ENCODE measurements around the gene NDUFB10.
"Not testable (repeated sequence)": the region's sequence is repeated elsewhere in the genome, so short reads cannot be mapped to it uniquely, and the experiment has no call there.

Gene NDUFB10

DNA sequence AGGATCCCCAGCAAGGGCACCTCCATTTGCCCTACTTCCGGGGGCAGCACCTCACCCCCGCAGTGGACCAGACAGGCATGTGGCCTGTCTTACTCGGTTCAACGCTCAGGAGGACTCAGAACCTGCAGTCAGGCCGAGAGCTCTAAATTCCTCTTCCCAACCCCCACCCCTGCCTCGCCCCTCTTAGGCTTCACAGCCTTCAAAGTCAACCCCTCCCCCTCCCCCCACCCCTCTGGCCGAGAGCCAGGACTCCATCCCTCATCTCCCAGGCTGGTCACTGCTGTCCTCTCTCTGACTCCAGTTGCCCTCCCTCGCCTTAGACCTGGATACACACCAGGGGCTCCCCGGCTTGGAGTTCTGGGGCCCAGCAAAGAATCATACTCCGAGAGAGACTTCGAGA lies 33.1 kb upstream of the NDUFB10 start:
- no peak for DNase-seq

DNA sequence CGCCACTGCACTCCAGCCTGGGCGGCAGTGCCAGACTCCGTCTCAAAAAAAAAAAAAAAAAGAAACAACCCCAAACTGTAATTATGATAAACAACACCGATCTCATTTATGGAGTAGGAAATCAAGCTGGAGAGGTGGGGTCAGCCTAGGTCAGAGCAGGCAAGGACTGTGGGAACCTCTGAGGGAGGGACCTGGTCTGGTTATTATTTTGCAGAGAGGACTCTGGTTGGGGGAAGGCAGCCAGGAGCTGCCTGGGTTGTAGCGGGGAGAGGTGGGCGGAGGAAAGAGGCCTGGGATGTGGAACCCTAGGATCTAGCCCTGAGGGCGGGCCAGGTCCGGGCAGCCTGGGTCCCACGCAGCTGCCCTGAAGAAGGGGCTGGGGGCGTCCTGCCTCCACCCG lies 30.2 kb upstream of the NDUFB10 start:
- DNase-seq = peak; percentile 35

DNA sequence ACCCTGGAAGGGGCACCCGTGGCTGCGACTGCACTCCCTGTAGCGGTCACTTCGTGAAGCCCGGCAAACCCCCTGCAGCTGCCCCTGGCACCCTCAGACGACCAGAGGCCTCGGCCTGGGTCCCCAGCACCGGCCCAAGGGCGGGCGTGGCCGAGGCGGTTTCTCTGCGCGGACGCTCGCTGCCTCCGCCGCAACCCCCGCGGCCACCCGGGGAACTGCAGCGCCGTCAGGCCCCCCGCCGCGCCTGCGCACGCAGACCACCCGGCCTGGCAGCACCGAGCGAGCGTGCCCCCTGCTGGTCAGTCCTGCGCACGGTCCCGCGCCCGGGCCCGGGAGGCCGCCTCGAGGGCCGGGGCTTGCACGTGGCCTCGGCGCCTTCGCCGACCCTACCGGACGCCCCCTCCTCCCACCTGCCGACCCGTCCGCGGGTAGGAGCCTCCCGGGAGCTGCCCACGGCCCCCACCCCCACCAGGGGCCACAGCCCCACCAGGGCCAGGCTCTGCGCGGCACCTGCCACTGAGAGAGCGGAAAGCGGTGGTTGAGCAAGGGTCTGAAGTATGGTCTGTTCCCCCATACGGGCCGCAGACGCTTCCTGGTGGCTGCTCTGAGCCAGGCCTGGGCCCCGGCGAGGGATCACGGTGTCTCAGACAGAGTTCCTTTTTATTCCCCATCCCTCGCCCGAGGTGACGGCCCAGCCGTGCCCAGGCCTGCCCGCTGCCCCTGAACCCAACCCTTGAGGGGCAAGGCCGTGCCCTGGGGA lies 29.6 kb upstream of the NDUFB10 start:
- peak; percentile 93 for DNase-seq

DNA sequence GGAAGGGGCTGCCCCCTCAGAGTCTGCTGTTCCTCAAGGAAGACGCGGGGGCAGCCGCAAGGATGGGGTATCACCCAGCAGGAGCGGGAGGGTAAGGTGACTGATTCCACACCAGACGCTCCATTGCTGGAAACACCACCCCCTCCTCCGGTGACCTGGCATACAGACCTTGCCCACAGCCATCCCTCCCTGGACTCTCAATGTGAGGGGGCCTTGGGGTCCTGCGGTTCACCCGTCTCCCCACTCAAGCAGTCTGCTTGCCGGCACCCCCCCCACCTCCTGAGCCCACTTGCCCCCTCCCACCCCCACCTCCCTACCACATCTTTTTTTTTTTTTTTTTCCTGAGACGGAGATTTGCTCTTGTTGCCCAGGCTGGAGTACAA lies 29.0 kb upstream of the NDUFB10 start:
- DNase-seq = no peak

DNA sequence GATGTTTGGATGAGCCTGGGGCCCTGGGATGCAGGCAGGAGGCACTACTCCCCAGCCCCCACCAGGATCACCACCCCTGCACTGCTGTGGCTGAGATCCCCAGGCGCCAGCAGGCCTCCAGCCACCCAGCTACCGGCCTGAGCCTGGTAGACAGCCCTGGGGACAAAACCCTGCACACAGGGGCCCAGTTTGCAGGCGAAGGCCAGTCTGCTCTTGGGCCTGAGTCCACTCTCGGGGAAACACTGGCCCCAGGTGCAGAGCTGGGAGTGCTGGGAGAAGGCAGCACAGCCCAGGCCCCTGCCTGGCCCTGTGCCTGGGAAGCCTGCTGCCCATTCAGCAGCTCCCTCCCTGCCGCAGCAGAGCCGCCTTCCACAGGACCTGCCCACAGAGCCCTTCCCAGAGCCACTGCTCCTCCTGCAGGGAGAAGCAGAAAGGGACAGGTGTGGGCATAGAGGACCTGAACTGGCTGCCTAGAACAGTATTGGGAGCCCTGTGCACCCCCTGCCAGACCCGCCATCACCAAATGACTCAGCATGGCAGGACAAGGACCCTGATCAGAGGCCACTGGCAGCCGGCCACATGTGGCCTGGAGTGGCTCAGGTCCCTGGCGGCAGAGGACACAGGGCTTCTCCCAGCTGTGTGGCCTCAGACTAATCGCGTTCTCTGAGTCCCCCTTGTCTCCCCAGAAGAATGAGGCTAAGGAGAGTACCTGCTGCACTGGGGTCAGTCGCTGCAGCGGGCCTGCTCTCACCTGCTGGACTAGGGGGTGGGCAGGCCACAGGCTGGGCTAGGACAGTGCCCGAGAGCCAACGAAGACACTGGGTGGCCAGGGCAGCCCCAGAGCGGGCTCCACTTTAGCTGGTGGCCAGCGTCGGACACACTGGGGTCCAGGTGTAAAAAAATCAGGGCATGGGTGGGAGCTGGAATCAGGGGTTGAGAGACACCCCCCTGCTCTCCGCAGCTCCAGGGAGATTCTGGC lies 27.0 kb upstream of the NDUFB10 start:
- DNase-seq = no peak

DNA sequence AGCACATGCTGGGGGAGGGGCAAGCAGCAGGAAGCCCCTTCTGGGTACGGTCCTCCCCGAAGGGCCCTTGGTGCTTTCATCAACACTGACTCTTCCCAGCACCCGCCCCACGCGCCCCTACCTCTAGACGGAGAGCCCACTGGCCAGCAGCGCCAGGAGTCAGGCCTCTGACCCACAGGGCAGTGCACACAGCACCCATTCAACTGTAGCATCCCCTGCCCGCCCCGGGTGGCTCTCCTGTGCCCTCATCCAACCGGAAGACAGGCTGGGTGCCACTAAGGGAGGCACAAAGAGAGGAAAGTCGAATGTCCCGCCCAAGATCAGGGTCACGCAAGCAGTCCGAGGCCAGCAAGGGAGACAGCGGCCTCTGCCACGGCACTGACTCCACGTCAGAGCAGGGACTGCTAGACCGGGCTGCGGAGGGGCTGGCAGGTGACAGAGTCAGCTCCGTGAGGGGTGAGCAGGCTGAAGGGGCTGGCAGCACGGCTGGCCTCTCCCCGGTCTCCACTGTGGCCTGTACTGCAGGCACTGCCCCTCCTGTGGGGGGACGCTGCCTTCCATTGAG lies 26.2 kb upstream of the NDUFB10 start:
- DNase-seq = no peak

DNA sequence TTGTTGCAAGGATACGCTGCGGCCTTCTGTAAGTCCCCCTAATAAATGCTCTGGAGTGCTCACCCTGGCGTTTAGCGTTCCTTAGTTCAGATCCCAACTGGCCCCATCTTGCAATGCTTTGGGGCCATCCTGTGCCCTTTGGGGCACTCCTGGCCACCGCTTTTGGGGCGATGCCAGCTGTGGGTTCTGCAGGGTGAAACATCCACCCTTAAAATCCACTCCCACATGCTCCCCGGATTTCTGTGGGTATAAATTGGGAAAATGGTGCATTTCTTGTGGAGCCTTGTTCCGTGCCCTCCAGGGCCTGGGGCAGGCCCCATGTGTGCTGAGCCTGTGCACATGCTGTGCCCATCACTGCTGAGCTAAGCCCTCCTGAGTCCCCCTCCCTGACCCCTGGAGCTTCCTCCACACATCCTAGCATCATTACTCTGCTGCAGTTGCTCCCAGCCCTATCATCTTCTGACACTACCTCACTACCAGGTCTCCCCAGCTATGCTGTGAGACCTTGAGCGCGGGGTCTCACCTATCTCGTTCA lies 22.3 kb upstream of the NDUFB10 start:
- DNase-seq = no peak

DNA sequence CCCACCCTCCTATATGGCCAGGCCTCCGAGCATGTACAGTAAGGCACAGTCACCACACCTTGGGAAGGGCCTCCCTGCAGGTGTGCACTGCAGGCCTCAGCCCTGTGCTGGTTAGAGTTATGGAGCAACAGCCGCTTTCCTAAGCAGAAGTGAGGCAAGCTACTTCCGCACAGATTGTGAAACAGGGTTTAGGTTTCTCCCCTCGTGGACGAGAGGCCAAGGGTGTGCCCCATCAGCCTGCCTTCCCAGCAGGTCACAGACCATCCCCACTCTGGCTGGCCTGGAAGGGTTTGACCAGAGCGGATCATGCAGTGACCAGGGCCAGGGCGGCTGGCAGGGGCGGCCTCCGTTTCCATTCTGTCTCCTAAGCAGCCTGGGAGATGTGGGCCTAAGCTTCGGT lies 21.0 kb upstream of the NDUFB10 start:
- DNase-seq = no peak

DNA sequence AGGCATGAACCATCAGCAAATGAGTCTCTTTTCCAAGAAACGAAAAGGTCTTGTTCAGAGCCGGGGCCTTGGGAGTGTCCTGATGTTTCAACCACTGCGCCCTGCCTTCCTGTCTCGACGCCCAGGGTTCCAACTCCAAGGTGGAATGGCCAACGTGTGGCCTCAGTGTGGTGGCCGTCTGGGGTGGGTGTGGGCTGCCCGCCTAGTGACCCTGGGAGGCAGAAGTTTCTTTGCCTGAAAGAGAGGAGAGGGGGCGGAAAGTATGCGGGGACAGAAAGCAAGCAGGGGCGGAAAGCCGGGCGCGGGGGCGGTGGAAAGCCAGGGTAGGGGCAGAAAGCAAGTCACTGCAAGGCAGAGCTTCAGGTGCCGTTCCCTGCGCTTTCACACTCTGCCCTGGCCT lies 20.4 kb upstream of the NDUFB10 start:
- DNase-seq = no peak

DNA sequence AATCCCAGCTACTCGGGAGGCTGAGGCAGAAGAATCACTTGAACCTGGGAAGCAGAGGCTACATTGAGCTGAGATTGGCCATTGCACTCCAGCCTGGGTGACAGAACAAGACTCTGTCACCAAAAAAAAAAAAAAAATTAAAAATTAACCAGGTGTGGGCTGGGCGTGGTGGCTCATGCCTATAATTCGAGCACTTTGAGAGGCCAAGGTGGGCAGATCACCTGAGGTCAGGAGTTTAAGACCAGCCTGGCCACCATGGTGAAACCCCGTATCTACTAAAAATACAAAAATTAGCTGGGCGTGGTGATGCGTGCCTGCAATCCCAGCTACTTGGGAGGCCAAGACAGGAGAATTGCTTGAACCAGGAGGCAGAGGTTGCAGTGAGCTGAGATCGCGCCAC lies 19.5 kb upstream of the NDUFB10 start:
- DNase-seq = not testable (repeated sequence)

DNA sequence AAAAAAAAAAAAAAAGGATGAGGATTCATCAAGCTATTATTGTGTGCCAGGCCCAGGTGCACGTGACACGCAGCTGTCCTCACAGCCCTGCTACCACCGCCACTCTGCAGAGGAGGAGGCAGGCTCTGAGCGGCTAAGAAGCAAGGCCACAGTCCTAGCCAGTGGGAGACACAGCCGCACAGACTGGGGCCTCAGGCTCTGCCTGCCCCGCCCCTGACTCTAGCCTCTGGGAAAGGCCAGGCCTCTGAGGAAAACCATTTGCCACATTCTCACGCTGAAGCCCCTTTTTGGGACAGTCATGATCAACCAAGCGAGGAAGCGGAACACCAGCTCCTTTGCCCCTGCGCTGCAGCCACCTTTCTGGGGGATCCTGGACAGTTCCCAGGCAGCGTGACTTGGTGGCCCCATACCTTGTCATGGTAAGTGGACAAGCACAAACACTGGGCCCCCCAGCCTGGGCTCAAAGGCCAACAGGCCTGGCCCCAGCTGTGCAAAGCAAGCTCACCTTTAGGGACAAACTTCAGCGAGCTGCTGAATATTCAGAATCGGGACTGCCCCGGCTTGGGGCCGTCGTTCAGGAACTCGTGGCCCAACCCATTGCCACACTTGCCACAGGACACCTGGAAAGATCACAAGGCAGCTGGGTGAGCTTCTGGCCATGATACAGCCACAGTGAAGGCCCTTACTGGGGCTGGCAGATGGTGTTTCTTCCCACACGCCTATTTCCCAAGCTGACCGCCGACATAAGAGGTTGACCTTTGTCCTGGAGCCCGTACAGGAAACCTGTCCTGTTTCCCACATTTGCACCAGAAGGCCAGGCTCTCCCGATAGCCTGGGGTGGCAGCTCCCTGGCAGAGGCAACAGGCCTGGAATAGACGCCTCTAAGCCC lies 18.8 kb upstream of the NDUFB10 start:
- DNase-seq = no peak

DNA sequence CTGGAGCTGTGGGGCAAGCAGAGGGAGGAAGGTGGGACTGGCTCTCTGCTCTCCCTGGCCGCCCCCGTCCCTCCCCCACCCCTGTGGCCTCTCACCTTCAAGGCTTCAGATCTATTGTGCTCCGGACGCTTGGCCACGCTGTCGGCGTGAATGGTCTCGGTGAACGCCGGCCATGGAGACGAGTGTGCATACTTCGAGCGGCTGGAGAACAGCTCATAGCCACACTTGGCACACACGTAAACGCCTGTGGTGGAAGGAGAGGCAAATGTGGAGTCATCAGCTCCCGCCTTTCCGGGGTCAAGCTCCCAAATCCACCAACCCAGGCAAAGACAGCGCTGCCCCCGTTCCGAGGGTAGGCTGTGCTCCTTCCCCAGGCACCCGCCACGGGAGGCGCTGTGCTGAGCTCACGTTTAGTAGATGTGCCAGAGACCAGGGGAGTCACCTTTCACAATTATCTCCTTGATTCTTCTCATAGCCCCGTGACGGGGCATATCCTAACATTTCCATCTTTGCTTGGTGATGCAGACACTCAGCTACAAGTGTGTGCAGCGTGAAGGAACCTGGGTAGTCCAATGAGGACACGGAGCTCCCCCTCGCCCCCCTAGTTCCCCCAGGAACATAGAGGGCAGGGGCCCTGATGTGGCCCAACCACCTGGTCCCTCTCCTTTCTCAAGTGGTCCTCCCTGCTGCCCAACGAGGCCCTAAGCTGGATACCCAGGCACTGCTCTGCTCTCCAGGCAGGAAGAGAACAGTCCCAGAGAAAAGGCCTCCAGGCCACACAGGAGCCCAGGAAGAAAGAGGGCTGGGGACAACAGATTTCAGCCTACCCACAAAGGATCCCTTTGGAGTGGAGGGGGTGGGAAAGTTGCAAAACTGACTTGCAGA lies 17.9 kb upstream of the NDUFB10 start:
- no peak for DNase-seq

DNA sequence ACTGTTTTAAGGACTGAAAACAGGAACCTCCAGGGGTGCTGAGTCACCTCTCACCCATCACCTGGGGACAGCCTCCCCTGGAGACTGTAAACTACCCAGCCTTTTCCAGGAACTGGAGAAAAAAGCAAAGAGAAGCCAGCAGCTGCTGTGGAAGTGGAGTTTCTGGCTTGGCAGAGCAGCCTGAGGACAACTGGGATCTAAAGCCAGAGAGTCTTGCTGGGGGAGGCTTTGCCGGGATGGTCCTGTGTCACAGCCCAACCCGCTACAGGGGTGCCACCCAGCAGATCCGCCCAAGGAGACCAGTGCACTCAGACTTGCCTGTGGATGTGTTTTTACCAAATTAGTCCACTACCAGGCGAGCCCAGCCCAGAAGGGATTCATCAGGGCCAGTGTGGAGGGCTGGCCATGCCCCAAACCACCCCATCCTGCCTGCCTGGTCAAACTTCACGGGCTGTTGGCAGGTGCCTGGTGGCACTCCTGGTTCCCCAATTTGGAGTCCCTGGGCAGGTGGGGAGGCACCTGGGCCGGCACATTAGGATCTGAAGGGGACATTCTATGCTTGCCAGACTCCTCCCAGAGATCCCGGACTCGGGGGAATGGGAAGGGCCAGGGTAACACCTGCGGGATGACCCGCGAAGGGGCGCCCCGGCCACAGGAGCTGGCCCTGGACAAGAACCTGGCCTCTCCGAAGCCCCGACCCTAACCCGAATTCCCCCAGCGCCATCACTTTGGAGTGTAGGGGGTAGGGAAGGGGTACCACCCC lies 17.1 kb upstream of the NDUFB10 start:
- no peak for DNase-seq

DNA sequence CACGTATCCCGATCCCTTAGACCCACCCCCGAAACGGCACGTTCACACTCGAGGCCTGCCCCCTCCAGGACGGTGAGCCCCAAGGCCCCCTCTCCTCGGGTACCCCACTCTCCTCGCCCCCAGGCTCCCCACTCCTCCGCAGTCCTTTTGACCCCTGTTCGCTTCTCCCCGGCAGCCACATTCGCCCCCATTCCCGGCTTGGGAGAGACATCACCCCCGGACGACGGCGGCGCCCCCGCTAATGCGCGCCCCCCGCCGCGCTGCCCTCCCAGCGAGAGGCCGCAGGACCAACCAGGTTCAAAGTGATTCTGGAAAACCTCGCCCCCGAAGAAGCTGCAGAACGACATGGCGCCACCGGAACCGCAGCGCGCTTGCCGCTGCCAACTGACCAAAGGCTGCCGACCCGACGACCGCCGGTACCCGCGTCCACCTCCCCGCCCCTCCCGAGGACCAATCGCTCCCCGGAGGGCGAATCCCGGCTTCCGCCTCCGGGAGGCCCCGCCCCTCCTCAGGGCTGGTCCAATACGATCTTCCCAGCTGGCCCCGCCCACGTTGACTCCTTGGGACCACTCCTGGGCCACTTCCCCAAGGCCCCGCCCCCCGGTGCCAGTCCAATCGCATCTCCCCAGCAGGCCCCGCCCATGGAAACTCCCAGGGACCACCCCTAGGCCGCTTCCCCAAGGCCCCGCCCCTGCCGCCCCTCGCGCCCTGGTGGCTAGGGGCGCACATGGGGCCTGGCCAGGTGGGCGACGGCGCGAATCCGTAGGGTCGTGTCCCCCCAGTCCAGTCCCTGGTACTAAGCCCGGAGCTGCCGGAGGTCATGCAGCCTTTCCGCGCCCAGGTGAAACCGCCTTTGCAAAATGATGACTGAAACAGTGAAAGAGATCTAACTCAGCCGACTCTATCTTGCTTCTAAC lies 16.3 kb upstream of the NDUFB10 start, which contains the start of gene MSRB1:
TSS of gene MSRB1 (minus strand) at position 390 of the 917 bp plus-strand sequence. CDS start at position 347, 43 bp downstream.
- peak; percentile 100 for DNase-seq

DNA sequence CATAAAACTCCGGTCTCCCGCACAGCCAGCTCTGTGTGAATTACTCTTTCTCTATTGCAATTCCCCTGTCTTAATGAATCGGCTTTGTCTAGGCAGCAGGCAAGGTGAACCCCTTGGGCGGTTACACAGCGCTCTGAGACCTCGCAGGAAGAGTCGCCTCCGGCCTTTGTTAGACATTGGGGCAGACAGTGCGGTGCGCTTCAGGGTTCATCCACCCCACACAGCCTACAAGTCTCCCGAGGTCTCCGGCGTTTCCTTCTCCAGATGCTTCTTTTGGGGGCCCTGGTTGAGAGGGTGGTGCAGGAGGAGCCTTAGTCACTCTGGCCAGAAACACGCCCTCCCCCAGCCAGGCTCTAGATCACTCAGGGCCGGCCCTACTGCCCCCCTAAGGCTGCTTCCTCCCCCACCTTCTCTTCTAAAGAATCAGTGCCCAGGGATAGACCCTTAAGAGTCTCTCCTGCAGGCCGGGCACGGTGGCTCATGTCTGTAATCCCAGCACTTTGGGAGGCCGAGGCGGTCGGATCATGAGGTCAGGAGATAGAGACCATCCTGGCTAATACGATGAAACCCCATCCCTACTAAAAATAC lies 14.6 kb upstream of the NDUFB10 start:
- DNase-seq = no peak

DNA sequence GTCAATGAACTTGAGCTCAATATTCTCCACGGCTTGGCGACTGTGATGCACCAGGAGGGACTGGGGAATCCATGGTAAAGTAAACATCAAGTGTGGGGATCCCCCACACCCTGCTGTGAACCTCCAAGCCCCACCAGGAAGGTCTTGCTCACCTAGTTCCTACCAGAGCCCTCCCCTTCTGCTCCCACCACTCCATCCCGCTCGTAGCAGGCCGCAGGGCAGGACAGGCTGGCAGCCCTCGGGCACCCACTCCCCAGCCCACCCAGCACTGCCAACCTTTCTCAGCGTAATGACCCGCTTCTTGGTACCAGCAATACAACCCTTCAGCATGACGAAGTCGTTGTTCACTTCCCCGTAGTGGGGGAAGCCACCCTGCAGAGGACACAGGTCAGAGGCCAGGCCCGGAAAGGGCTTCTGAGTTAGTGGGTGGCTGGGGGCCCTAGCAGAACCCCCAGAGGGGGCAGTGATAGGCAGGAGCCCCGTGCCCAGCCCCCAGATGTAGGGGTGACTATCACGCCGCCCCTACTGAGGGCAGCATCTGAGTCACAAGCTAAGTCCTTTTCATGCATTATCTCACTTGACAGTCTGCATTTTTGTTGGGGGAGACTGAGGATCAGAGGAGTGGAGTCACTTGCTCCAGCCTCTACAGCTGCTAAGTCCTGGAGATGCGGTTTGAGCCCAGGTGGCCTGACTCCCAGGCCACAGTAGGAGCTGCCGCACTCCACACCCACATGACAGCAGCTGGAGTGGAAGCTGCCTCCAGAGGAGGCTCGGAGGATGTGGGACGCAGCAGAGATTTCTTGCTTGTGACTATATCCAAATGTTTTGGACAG lies 13.6 kb upstream of the NDUFB10 start:
- no peak for DNase-seq

DNA sequence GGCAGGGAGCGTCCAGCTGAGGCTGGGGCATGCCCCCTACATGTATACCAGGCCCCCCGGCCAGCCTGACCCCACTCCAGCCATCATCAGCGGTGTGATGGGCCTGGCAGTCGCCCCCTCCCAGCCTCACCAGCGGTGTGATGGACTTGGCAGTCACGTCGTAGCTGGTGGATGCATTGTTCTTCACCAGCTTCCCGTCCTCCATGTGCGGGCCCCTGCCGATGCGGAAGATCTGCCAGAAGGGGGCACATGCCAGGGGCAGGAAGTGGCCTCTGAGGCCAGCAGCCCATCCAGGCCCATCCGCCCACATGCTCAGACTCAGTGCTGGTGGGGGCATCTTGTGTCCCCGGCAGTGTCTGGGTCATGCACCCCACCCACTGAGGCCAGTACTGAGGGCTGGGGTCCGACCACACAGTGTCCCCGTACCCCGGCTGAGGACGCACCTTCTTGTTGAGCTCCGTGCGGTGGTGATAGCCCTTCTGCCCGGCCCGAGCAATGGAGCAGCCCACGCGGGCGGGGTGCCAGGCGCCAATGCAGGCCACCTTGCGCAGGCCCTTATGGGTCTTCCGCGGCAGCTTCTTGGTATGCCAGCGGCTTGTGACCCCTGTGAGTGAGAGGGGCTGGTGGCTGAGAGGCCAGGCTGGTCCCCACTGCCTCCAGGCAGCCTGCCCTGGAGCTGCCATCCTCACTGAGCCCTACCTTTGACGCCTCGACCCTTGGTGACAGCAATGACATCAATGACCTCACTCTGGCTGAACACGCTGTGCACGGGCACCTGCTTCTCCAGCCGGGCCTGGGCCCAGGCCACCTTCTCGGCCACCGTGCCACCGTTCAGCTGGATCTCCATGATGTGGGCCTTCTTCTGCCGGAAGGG lies 12.6 kb upstream of the NDUFB10 start:
- no peak for DNase-seq

Measured in CD4-positive, alpha-beta T cell treated with Interleukin-6 for 4 hours (primary cell).